AG10803 (cell line): ENCODE measurements around the gene LEO1.

Experiments used
- DNase-seq: peaks from one replicate; pipeline ENCODE4 v3.0.0; 2010; ENCODE audit warnings: low read depth
- H3K4me3 ChIP-seq: 2 replicates; pipeline ENCODE4 v1.5.1; 2011; ENCODE audit warnings: mild to moderate bottlenecking, low read length, control low read depth
- CTCF ChIP-seq: conservative IDR thresholded peaks from 2 replicates; pipeline ENCODE4 v1.5.1; 2011; ENCODE audit warnings: mild to moderate bottlenecking, low read length, control low read depth, inconsistent platforms

The LEO1 gene

GRCh38 chr15:52002351-52002750 lies 30.8 kb upstream of the LEO1 start:
- no peak overlapping the region for H3K4me3 ChIP-seq
- DNase-seq = no peak
- TF ChIP-seq CTCF = no peak

GRCh38 chr15:51992953-51993352 lies 21.4 kb upstream of the LEO1 start:
- no peak for TF ChIP-seq CTCF
- DNase-seq = no peak
- no peak overlapping the region for H3K4me3 ChIP-seq

GRCh38 chr15:51991141-51991540 lies 19.6 kb upstream of the LEO1 start:
- no peak overlapping the region for H3K4me3 ChIP-seq
- no peak for DNase-seq
- TF ChIP-seq CTCF = no peak

GRCh38 chr15:51982770-51983103 lies 11.2 kb upstream of the LEO1 start:
- no peak for DNase-seq
- no peak overlapping the region for H3K4me3 ChIP-seq

GRCh38 chr15:51982013-51982769 lies 10.6 kb upstream of the LEO1 start:
- DNase-seq = peak; percentile 83

More at GRCh38 chr15:51982770-51983103, 11.2 kb upstream of the LEO1 start:
- no peak for TF ChIP-seq CTCF

GRCh38 chr15:51973775-51974174 lies 2.2 kb upstream of the LEO1 start:
- no peak overlapping the region for H3K4me3 ChIP-seq
- TF ChIP-seq CTCF = no peak
- DNase-seq = no peak

More at GRCh38 chr15:51982013-51982769, 10.6 kb upstream of the LEO1 start:
- H3K4me3 ChIP-seq = peak overlapping the region; percentile 42
- peak; percentile 63 for TF ChIP-seq CTCF

GRCh38 chr15:51973220-51973619 lies 1.6 kb upstream of the LEO1 start:
- no peak for TF ChIP-seq CTCF
- H3K4me3 ChIP-seq = no peak overlapping the region
- no peak for DNase-seq
